HG02763 (cell line): Measurements from ENCODE around the gene CST11.

ENCODE experiments used
- ATAC-seq: cut with Tn5 transposase; IDR thresholded peaks from one replicate; pipeline ENCODE4 v1.9.1; 2021; ENCODE audit warnings: mild to moderate bottlenecking, moderate library complexity; ENCODE audit not compliant: unreplicated experiment

CST11 gene

GRCh38 chr20:23420943-23421931 is 31.4 kb downstream of the CST11 start, which contains the start of gene NAPB:
TSS of gene NAPB (minus strand) at chr20:23421488. CDS start at chr20:23421402, 86 bp downstream.
- ATAC-seq, result peak; percentile 97

- ATAC-seq, result peak; percentile 29
These were observed 32.4 kb downstream of the CST11 start for GRCh38 chr20:23419995-23420901.

GRCh38 chr20:23419657-23419994 is 33.0 kb downstream of the CST11 start:
- no peak for ATAC-seq

- ATAC-seq, result no peak
These were observed 34.8 kb downstream of the CST11 start for GRCh38 chr20:23417861-23418260.

- no peak for ATAC-seq
These were observed 36.6 kb downstream of the CST11 start for GRCh38 chr20:23415959-23416583.

- ATAC-seq, result no peak
These were observed 37.1 kb downstream of the CST11 start for GRCh38 chr20:23415555-23415954.

- no peak for ATAC-seq
These were observed 38.0 kb downstream of the CST11 start for GRCh38 chr20:23414526-23415188.

- ATAC-seq, result no peak
These were observed 38.7 kb downstream of the CST11 start for GRCh38 chr20:23413862-23414422.

GRCh38 chr20:23412026-23412425 is 40.6 kb downstream of the CST11 start:
- ATAC-seq, result no peak

GRCh38 chr20:23410916-23411695 is 41.6 kb downstream of the CST11 start:
- no peak for ATAC-seq

GRCh38 chr20:23409800-23410199 is 42.9 kb downstream of the CST11 start:
- no peak for ATAC-seq

GRCh38 chr20:23408957-23409356 is 43.7 kb downstream of the CST11 start:
- ATAC-seq, result no peak

- ATAC-seq, result peak; percentile 65
These were observed 44.8 kb downstream of the CST11 start for GRCh38 chr20:23407781-23408464.

GRCh38 chr20:23406880-23407279 is 45.8 kb downstream of the CST11 start:
- no peak for ATAC-seq

GRCh38 chr20:23404196-23404595 is 48.5 kb downstream of the CST11 start:
- ATAC-seq, result no peak

GRCh38 chr20:23403751-23404150 is 48.9 kb downstream of the CST11 start:
- ATAC-seq, result no peak

- no peak for ATAC-seq
These were observed 51.6 kb downstream of the CST11 start for GRCh38 chr20:23401051-23401450.
